Endothelial cell of umbilical vein (primary cell): ENCODE measurements around the gene SLC23A2.

Experiments used
- CTCF ChIP-seq, 2 donors: IDR thresholded peaks; 1 replicate in 1 of 2; 2 replicates in 1 of 2; pipeline ENCODE4 v1.5.1; 2011; ENCODE audit warnings: low read length in 2 of 2, mild to moderate bottlenecking in 2 of 2, moderate library complexity in 2 of 2, control low read depth in 1 of 2, inconsistent platforms in 1 of 2, low read depth in 1 of 2; ENCODE audit not compliant: insufficient read depth in 1 of 2; ENCODE audit errors: extremely low read depth in 1 of 2
- POLR2A ChIP-seq: IDR thresholded peaks from 2 replicates; pipeline ENCODE4 v1.6.1; 2012; ENCODE audit warnings: low read depth, mild to moderate bottlenecking, control low read depth, low read length

- no peak for TF ChIP-seq POLR2A
- TF ChIP-seq CTCF (IDR thresholded peaks at IDR 0.05; ENCODE audit: extremely low read depth in 1 of 2, insufficient read depth in 1 of 2, low read depth in 1 of 2, low read length in 2 of 2): no peak
These were observed 32.3 kb upstream of the SLC23A2 start for GRCh38 chr20:5033566-5033965.
